CD4-positive, alpha-beta T cell treated with Interleukin-6 for 4 hours (primary cell): ENCODE data around the gene PPP1R1B.
A peak's percentile ranks its signal among the peaks of the same experiment; 100 is the strongest.

Source experiments
- DNase-seq: peaks from one replicate; pipeline ENCODE4 v3.0.0-alpha.2; 2020; ENCODE audit warnings: mixed read lengths

The PPP1R1B gene

DNA sequence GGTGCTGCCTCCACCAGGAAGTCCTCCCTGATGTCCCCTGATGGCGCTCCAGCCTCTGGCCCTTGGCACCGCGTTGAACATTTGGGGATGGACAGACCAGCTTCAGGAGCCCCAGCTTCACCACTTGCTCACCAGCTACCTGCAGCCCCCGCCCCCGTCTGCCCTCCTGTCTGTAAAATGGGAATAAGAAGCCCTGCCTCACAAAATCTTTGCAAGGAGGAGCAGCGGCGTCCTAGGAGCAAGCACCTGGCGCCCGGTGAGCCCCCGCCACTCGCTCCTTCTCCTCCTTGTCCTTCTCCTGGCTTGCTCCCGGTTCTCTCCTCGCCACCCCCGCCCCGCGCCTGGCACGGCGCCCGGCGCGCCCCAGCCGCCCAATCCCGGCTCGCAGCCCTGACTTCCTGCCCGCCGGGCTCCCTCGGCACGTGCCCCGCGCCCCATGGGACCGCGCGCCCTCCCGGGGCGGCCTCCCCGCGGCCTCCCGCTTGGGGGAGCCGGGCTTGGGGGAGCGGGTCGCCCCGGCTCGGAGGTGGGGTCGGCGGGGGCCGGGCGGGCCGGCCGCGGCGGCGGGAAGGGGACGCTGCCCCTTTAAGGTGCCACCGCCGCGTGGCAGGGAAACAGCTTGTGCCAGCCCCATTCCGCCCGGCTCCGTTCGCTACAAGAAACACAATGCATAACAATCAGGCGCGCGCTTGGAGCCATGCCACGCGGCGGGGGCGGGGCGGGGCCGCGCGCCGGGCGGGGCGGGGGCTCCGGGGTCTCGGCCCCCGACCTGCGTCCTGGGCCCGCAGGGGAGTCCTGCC is 9.1 kb upstream of the PPP1R1B start:
- DNase-seq, result peak; percentile 70

DNA sequence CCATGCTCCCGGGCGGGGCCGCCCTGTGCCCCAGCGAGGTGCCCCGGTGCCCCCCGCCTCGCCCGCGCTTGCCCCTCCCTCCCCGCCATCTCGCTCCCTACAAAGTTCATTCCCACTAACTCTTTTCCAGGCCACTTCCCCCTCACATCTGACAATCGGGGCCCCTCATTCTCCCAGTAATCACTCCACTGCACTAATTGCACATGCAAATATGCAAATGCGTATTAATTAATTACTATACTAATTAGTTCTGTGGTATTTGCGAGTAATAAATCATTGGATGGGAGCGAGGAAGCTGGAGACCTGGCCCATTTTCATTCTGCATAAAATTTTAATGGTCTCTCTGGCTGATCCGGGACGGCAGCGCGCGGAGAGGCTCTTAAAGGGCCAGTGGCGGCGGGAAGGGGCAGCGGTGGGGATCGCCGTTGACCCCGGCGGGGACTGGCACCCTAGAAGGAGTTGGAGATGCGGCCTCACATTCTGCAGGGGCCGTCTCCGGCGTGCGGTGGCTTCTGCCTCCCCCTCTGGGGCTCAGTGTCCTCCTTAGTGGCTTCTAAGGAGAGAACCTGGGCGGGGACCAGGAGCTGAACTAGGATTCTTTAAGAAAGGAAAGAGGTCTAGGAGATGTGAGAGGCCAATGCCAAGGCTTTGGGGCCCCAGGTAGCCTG is 8.4 kb upstream of the PPP1R1B start:
- DNase-seq, result no peak

DNA sequence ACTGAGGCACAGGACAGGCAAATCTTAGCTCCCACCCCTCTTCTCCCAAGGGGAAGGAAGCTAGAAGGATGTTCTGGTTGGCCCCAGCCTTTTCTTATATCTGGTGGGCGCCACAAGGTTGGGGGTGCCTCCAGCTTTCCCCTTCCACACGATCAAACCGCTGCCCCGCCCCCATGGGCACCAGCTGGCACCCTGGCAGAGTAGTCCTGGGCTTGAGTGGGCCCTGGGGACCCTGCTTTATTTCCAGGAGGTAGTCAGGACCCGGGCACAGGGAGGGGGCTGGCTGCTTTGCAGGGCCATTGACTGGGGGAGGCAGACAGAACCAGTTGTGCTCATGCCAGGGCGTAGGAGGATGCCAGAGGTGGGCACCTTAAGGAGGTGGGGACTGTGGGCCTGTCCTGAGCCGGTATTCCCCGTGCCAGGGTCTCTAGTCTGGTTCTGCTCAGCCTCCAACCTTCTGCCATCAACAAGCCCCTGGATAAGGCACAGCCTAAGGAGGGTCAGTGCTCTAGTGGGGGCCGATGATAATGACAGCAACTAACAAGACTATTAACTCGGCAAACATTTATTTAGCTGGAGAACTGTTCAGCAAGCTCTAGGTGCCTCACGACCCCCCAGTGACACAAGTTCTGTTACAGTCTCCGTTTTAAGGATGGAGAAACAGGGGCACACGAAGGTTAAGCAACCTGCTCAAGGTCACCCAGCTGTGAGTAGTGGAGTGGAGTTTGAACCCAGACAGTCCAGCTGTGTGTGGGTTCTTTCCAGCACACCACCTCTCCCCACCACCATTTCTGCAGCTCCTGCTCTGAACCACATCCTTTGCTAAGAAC is 7.6 kb upstream of the PPP1R1B start:
- DNase-seq, result no peak

DNA sequence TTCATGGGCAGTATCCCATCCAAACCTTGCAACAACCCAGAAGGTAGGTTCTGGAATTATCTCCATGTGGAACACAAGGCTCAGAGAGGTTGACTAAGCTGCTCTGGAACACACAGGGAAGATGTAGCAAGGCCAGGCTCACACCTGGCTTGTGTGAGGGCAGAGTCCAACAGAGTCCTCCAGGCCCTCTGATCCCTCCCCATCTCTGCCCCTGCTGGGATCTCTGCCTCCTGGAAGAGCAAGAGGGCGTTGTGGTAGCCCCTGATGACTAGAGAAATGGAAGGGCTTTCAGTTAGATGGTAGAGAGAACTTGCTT is 7.0 kb upstream of the PPP1R1B start:
- DNase-seq, result no peak

DNA sequence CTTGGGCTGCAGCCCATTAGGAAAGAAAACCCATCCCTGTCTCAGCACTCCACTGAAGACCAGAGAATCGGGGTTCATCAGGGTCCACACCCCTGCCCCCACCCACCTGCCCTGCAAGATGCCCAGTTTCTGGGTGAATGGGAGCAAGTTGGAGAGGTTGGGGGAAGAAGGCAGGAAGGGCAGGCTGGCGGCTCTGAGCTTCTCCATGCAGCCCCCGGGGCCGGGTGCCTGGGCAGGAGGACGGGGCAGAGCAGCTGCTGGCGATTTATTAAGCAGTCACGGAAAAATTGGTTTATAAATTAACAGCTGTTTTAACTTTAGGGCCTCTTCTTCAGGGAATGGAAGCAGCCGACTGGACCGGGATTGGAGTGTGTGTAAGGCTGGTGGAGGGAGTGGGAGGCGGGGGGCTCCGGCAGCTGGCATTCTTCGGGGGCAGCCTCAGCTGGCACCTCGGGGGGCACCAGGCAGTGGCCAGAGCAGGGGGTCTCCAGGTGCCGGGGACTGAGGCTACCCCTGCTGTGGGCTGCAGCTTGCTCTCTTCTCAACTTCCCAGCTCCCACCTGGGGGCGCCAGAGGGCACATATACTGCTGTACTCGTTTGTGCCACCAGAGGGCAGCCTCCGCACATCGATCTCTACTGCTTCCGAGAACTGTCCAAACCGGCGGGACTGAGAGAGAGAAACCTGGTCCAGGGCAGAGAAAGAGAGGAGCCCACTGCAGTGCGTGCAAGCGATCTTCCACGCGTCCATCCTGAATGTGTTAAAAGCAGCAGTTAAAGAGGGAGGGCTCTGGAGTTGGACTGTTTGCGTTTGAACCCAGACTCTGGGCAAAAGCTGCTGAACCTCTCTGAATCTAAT is 5.0 kb upstream of the PPP1R1B start:
- DNase-seq, result peak; percentile 86

DNA sequence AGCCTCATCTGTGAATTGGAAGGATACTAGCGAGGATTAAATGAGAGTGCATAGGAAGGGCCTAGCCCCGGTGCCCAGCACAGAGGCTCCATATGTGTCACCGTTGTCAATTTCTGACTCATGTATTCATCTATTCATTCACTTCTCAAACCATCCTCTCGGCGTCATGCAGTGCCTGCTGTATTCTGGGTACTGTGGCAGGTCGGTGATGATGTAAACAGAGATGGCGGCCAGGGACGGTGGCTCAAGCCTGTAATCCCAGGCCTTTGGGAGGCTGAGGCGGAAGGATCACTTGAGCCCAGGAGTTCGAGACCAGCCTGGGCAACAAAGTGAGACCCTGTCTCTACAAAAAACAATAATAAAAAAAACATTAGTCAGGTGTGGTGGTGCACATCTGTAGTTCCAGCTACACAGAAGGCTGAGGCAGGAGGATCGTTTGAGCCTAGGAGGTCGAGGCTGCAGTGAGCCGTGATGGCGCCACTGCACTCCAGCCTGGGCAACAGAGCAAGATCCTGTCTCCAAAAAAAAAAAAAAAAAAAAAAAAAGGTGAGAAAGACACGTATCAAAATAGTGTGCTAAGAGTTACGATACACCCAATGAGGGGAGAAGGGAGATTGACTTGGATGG is 4.3 kb upstream of the PPP1R1B start:
- DNase-seq, result peak; percentile 38

DNA sequence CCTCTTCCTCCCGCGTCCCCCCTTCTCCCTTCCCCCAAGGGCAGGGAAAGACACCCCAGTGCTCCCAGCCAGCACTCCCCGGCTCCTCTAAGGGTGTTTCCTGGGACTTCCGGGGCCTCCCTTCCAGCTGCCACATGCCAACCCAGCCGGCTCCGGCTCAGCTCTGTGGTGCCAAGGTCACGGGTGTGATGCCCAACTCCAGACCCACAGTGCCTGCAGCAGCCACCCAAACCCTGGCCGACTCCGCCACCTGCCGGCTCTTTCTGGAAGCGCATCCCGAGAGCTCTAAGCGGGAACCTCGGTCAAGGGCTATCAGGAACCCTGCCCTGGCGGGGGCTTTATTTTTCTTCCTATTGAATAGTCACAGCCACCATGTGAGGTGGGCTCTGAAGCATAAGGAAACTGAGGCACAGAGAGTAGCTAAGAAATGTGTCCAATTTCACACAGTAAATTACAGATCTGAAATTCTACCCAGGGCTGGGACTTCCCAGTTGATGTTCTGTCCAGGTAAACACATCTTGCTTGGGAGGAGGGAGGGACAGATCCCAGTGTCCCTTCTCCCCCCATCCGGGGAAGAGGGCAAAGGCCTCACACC is 3.3 kb upstream of the PPP1R1B start:
- DNase-seq, result peak; percentile 87

DNA sequence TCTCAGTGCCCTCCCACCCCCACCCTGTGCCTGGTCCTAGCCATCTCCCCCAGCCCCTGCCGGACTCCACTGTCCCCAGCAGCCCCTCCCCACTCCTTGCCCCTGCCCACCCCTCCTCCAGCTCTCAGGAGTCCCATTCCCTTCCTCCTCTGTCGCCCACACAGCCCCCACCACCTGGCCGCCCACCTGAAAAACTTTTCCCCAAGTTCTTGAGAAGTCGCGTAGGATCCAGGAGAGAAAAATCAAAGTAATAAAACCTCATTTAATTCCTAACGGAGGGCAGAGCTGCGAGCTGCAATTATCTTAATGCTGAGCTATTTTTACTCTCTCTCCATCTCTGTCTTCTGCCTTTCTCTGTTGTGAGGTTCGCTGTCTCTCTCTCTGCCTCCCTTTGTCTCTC is 2.4 kb upstream of the PPP1R1B start:
- DNase-seq, result no peak

DNA sequence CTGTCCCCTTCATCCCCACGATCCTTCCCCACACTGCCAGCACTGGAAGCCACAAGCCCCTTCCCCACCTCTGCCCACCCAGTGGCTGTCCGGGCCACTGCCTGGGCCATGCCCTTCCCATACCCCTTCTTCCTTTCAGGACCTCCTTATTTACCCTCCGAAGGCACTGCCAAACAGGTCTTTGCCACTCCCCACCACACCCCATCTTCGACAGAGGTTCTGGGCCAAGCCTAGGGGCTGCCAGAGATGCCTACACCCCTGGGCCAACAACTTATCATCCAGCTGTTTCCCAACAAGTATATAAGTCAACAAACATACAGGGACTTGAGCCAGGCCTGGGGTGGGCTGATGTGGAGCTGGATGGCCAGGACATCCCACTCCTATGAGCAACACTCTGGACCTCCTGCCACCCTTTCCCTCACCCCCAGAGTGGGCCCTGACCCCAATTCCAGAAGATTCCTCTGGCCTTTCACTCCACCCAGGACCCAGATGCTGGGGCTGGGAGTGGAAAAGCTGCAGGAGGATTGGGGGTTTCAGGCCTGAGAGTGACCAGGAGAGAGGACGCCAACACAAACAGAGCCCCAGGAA is 1.5 kb upstream of the PPP1R1B start:
- DNase-seq, result no peak

DNA sequence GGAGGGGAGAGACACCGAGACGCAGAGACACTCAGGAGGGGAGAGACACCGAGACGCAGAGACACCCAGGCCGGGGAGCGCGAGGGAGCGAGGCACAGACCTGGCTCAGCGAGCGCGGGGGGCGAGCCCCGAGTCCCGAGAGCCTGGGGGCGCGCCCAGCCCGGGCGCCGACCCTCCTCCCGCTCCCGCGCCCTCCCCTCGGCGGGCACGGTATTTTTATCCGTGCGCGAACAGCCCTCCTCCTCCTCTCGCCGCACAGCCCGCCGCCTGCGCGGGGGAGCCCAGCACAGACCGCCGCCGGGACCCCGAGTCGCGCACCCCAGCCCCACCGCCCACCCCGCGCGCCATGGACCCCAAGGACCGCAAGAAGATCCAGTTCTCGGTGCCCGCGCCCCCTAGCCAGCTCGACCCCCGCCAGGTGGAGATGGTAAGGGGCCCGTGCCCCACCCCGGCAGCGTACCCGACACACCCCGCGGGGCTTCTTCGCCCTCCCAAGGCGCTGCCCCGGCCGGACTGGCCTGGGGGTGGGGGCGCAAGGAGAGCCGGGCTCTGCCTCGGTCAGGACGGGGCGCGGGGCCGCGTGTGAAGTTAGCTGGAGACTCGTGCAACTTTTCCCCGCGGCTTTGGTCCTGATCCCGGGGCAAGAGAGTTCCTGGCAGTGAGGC is 427 bp downstream of the PPP1R1B start:
- DNase-seq, result no peak

DNA sequence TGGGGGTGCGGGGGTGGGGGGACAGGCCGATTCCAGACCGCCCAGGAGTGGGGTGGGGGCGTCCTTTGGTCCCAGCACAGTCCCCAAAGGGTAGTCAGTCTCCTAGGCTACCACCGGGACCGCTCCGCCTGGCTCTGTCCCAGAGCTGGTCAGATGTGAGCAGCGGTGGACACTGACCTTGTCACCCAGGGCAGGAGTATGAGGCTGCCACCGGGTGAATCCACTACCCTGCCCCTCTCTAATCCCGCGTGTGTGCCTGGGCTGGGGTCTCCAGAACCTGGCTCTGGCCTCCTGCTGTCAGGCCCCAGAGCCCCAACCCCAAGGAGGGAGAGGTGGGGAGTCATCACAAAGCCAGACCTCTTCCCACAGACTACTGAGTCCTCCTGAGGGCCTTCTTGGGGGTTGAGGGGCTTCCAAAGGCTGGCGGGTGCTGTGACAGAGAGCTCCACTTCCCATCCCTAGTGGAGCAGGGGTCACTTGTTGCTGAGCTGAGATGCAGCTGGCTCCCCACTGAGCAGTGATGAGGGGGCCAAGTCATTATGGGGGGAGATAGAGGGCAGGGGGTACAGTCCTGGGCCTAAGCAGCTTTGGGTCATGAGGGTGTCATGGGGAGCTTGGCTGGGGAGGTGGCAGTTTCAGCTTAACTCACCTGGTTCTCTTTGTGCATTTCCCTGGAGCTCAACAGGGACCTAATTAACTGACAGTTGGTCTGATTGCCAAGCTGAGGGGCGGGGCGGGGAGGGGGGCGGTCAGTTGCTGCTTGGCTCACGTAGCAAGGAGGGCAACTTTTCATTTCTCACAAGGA is 1.2 kb downstream of the PPP1R1B start:
- DNase-seq, result no peak

DNA sequence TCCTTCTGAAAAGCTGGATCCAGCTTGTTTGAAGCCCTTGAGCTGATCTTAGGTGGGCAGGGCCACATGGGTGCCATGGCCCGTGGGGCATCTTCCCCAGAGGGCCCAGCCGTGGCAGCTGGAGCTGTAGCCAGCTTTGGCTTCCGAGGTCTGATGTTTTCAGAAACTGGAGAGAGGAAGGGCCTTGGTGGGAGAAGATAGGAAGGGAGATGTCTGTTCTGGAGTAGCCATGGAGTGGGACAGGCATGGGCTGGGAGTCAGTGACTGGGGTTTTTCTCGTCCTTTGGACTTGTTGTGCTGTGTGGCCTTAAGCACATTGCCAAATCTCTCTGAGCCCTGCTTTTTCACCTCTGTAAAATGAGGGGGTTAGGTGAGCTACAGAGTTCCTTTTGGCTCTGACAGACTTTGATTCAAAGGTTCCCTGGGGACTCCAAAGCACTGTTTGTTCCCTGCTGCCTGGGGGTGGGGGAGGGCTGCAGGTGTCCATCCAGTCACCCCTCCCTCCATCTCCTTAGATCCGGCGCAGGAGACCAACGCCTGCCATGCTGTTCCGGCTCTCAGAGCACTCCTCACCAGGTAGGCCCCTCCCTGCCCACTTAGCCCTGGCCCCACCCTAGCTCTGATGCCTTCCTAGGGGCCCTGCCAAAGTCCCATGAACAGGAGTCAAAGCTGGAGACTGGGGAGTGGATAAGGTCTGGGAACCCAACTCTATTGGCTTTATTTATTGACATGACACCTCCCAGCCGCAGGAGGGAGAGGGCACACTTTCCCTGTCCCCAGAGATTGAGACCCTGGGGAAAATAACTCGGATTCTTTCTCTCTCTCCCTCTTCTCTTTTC is 2.1 kb downstream of the PPP1R1B start:
- DNase-seq, result no peak

DNA sequence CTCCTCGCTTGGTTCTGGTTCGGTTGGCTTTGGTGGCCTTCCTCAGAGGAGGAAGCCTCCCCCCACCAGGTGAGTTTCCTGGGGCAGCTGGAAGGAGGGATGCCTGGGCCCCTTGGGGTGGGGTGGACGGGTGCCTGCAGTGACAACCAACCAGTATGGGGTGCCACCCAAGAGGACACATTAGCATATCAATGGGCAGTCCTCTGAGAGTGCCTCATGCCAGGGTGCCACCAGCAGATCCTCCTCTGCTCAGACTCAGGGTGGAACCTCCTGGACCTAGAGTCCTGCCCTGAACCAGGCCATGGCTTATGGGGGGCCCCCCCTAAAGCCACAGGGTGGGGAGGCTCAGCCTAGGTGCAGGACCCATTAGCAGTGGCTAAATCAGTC is 2.7 kb downstream of the PPP1R1B start:
- DNase-seq, result no peak

DNA sequence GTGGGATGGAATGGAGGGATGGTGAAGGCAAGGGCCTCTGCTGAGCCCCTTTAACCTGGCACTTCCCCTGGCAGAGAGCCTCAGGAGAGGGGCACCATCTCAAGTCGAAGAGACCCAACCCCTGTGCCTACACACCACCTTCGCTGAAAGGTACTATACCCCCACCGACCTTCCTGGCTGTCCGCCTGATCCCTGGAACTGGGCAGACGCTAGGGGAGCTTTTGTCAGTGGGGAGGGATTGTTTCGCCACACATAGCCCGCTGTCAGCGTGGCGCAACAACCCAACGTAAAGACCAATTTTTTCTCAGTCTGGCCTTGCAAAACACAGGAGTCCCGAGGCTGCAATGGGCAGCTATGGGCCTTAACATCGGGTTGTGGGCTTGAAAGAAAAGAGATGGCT is 3.1 kb downstream of the PPP1R1B start:
- DNase-seq, result no peak

DNA sequence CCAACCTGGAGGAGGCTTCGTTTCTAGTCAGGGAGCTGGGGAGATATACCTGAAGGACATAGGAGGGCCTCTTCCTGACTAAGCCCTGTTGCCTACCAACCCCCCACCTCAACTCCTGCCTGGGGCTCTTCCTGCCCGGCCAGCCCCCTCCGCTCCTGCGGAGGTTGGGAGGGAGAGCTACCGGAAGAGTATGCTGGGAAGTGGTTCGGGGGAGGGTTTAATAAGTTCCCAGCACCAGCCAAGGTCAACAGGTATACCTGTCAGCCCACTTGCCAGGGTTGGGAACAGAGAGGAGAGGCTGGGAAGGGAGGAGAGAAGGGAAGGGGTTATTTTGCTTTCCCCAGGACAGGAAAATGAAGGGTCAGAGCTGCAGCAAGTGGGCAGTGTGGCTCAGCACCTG is 4.7 kb downstream of the PPP1R1B start:
- DNase-seq, result no peak

DNA sequence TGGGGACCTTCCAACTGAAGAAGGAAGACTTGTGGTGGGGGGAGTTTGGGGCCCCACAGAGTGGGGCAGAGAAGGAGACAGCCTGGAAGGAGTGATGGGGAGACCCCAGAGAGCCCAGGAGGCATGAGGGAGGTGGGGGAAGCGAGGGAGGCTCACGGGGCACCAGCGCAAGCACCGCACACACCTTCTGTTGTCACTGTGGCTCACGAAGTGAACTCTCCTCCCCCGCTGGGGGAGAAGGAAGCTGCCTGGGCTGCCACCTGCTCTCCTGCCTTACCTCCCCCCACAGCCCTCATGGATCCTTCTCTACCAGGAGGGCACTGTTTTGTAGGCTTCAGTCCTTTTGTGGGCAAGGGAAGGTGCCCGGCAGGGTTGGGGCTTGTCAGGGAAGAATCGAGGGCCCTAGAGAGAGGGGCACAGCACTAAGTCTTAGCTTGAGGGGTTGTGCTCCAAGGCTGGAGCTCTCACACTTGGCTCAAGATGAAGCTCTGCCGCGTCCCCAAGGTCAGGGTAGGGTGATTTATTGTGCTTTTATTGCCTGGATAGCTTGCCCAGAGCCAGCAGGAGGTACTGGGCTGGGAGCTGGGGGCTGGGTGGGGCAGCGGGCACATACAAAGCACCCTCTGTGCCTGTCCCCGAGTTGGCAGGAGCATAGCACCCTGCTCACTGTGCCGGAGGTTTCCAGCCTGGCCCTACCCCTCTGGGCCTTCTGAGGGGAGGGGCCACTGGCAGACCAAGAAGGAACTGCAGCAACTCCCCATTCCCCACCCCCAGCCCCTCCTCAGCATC is 5.6 kb downstream of the PPP1R1B start:
- DNase-seq, result no peak

DNA sequence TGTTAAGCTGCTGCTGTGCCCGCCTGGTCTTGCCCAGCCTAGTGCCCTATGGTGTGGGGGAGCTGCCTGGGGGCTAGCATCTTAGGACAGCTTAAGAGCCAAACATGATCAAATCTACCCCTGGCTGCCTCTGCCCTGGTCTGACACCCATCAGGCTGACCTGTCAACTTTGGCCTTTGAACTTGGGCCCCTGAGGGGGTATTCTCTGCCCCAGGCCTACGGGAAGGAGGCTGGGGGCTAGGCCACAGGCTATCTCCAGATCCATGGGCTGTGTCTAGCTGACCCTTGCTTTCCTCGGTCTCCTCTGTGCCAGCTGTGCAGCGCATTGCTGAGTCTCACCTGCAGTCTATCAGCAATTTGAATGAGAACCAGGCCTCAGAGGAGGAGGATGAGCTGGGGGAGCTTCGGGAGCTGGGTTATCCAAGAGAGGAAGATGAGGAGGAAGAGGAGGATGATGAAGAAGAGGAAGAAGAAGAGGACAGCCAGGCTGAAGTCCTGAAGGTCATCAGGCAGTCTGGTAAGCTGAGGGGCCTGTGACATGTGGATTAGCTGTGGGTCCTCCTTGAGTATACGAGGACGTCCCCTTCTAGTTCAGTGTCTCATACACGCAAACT is 6.9 kb downstream of the PPP1R1B start:
- no peak for DNase-seq

DNA sequence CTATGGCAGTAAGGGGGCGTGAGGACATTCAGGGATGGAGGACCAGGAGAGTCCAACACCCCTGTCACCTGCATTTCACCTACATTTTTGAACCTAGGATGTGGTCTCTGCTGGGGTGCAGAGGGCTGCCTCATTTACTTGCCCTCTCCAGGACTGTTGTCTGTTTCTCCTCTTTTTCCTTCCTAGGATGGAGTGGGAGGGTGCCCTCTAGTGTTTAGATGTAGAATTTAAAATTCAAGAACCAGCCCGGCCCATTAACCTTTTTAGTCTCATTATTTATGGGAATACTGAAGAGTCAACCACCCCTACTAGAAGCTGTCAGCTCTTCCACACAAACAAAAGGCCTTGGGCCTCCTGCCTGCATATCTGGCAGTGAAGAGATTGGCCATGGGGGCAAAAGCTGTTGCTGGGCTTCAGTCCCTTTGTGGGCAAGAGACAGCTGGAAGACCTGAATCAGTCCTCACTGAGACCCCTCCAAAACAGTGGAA is 7.7 kb downstream of the PPP1R1B start:
- DNase-seq, result peak; percentile 27
